Upper lobe of left lung (tissue), 4 donors: ENCODE data around the gene SCOC.

Source experiments
- CTCF ChIP-seq, 6 experiments: fragments of 450-650 bp in 4 of 6; fragments of 200-600 bp in 2 of 6; sonication (generic) in 2 of 6; IDR thresholded peaks; one replicate each; pipeline ENCODE4 v1.5.1; 2016 to 2019; ENCODE audit warnings: antibody characterized with exemption in 6 of 6
- EP300 ChIP-seq, 4 donors: sonication (generic); formaldehyde crosslinking; IDR thresholded peaks; one replicate each; pipeline ENCODE4 v1.5.1; 2017; ENCODE audit warnings: antibody characterized with exemption in 4 of 4, control low read depth in 2 of 4
- POLR2A ChIP-seq, 4 donors: fragments of 450-650 bp; IDR thresholded peaks; one replicate each; pipeline ENCODE4 v1.5.1; 2016 to 2017; ENCODE audit warnings: antibody characterized with exemption in 4 of 4, mild to moderate bottlenecking in 2 of 4
- POLR2AphosphoS5 ChIP-seq, 2 donors: sonication (generic); formaldehyde crosslinking; IDR thresholded peaks; one replicate each; pipeline ENCODE4 v1.5.1; 2017; ENCODE audit warnings: antibody characterized with exemption in 2 of 2

GRCh38 chr4:140351093-140352075, 22.1 kb upstream of the SCOC start:
- no peak for TF ChIP-seq CTCF (IDR thresholded peaks at IDR 0.05)
- no peak for TF ChIP-seq EP300 (IDR thresholded peaks at IDR 0.05)
- TF ChIP-seq POLR2A (IDR thresholded peaks at IDR 0.05), result no peak
- TF ChIP-seq POLR2AphosphoS5 (IDR thresholded peaks at IDR 0.05), result no peak
